Keratinocyte (primary cell): ENCODE results near the gene SOCS1. TPM values are rescaled to one million over a fixed set of nuclear protein-coding genes. Genes with fewer than 3 reads are reported as not detected.
"Not testable (repeated sequence)": the region's sequence is repeated elsewhere in the genome, so short reads cannot be mapped to it uniquely, and the experiment has no call there.

Source experiments
- DNase-seq: peaks from one replicate; pipeline ENCODE4 v3.0.0-alpha.2; 2011; ENCODE audit warnings: low read depth, missing footprints, low spot score
- FAIRE-seq: peaks from 2 replicates; lab custom pipeline; 2011; peaks lifted over from hg19 to GRCh38; lab: Jason Lieb, UNC
- H2AFZ ChIP-seq: 2 replicates; pipeline ENCODE4 v1.6.0; 2012; ENCODE audit warnings: low read length, control low read depth, inconsistent platforms; ENCODE audit not compliant: control insufficient read depth
- H3K27ac ChIP-seq: 2 replicates; pipeline ENCODE4 v1.5.1; 2011; ENCODE audit warnings: low read length; ENCODE audit not compliant: control insufficient read depth, insufficient read depth
- H3K27me3 ChIP-seq: 3 replicates; pipeline ENCODE4 v1.6.0; 2011; ENCODE audit warnings: low read length; ENCODE audit not compliant: control insufficient read depth, insufficient read depth; ENCODE audit errors: extremely low read depth
- H3K36me3 ChIP-seq, 2 experiments: 2 replicates in 1 of 2; 3 replicates in 1 of 2; pipeline ENCODE4 v1.5.1; 2011; ENCODE audit warnings: low read length in 2 of 2, mild to moderate bottlenecking in 1 of 2; ENCODE audit not compliant: control insufficient read depth in 2 of 2, insufficient read depth in 2 of 2; ENCODE audit errors: extremely low read depth in 1 of 2
- H3K4me1 ChIP-seq: 3 replicates; pipeline ENCODE4 v1.5.1; 2011; ENCODE audit warnings: low read length; ENCODE audit not compliant: control insufficient read depth, insufficient read depth; ENCODE audit errors: extremely low read depth
- H3K4me2 ChIP-seq: 3 replicates; pipeline ENCODE4 v1.6.0; 2011; ENCODE audit warnings: low read depth, low read length; ENCODE audit not compliant: control insufficient read depth, insufficient read depth; ENCODE audit errors: extremely low read depth
- H3K4me3 ChIP-seq, 3 experiments: fragments of 200-600 bp in 1 of 3; sonication (generic) in 1 of 3; 2 replicates in 2 of 3; 3 replicates in 1 of 3; pipeline ENCODE4 v1.5.1; 2011 to 2016; ENCODE audit warnings: low read length in 3 of 3, mild to moderate bottlenecking in 3 of 3, control low read depth in 2 of 3, inconsistent platforms in 1 of 3, low read depth in 1 of 3, mixed read lengths in 1 of 3, mixed run types in 1 of 3, moderate library complexity in 1 of 3; ENCODE audit not compliant: control insufficient read depth in 2 of 3, insufficient read depth in 2 of 3; ENCODE audit errors: extremely low read depth in 1 of 3
- H3K79me2 ChIP-seq: 2 replicates; pipeline ENCODE4 v1.6.0; 2012; ENCODE audit warnings: low read length; ENCODE audit not compliant: control insufficient read depth, insufficient read depth
- H3K9ac ChIP-seq: 3 replicates; pipeline ENCODE4 v1.6.0; 2011; ENCODE audit warnings: low read length; ENCODE audit not compliant: control insufficient read depth, insufficient read depth; ENCODE audit errors: extremely low read depth
- H3K9me1 ChIP-seq: 3 replicates; pipeline ENCODE4 v1.6.0; 2011; ENCODE audit warnings: low read length; ENCODE audit not compliant: control insufficient read depth, insufficient read depth; ENCODE audit errors: extremely low read depth
- H3K9me3 ChIP-seq: 2 replicates; pipeline ENCODE4 v1.5.1; 2012; ENCODE audit warnings: low read depth, low read length; ENCODE audit not compliant: control insufficient read depth
- H4K20me1 ChIP-seq: 3 replicates; pipeline ENCODE4 v1.6.0; 2011; ENCODE audit warnings: low read length; ENCODE audit not compliant: control insufficient read depth, insufficient read depth; ENCODE audit errors: extremely low read depth
- CTCF ChIP-seq, 3 experiments: IDR thresholded peaks in 1 of 3; conservative IDR thresholded peaks in 1 of 3; optimal IDR thresholded peaks in 1 of 3; 2 replicates in 2 of 3; 3 replicates in 1 of 3; pipeline versions ENCODE3 to v1.5.1; 2011; ENCODE audit warnings: low read length in 3 of 3, mild to moderate bottlenecking in 3 of 3, moderate library complexity in 2 of 3, control low read depth in 1 of 3, inconsistent platforms in 1 of 3; ENCODE audit not compliant: insufficient read depth in 2 of 3; ENCODE audit errors: extremely low read depth in 1 of 3
- EZH2 ChIP-seq: IDR thresholded peaks from one replicate; pipeline ENCODE4 v1.6.1; 2012; ENCODE audit warnings: inconsistent platforms, mild to moderate bottlenecking, low read length, moderate library complexity
- dilution Hi-C: fragments of 300-500 bp; cut with MboI; formaldehyde crosslinking; loops from one replicate; pipeline ENCODE4 v1.7.0; 2020; ENCODE audit warnings: low sequenced_read_pairs; ENCODE audit not compliant: extremely low pct_ligation_motif_present
- polyA plus RNA-seq, 5 experiments: library from polyadenylated mRNA; depleted of rRNA in 3 of 5; stranded (reverse) in 3 of 5; stranded (forward) in 1 of 5; unstranded in 1 of 5; fragments of >200 nt; gene quantifications; 1 replicate in 1 of 5; 2 replicates in 3 of 5; 3 replicates in 1 of 5; pipeline versions ENCODE4 v1.2.1 to v1.2.3, GENCODE V29; 2011 to 2012; ENCODE audit warnings: missing spikeins in 2 of 5, low read depth in 1 of 5, low replicate concordance in 1 of 5

SOCS1 gene
- polyA plus RNA-seq, 1 donor (not counting 4 experiments of a cell fraction or from before 2014, with no cell fraction given), result 0.98 TPM

- TF ChIP-seq EZH2, result no peak
- TF ChIP-seq CTCF (optimal IDR thresholded peaks at IDR 0.05 in 1 of 3, IDR thresholded peaks at IDR 0.05 in 1 of 3, conservative IDR thresholded peaks at IDR 0.05 in 1 of 3; ENCODE audit: extremely low read depth in 1 of 3, insufficient read depth in 2 of 3, low read length in 3 of 3), result no peak
- H4K20me1 ChIP-seq, result no peaks in the 10 kb centered on the region
- no peaks in the 10 kb centered on the region for H3K9me1 ChIP-seq
- H3K4me2 ChIP-seq, result no peak overlapping the region
- H2AFZ ChIP-seq, result no peak overlapping the region
- FAIRE-seq (no peak), DNase-seq (no peak)
- dilution Hi-C loops, result no loop called here
- H3K9ac ChIP-seq, result no peak overlapping the region
- H3K4me3 ChIP-seq, result no peak overlapping the region
- H3K9me3 ChIP-seq, result no peaks in the 10 kb centered on the region
- no peaks in the 10 kb centered on the region for H3K36me3 ChIP-seq
- no peak overlapping the region for H3K27ac ChIP-seq
- no peaks in the 10 kb centered on the region for H3K27me3 ChIP-seq
- H3K4me1 ChIP-seq, result peaks cover 14% of the 10 kb centered on the region
- no peaks in the 10 kb centered on the region for H3K79me2 ChIP-seq
Observed at GRCh38 chr16:11300560-11300892, 44.5 kb upstream of the SOCS1 start.

- Histone ChIP-seq H3K9ac (no peak overlapping the region), H4K20me1 (no peaks in the 10 kb centered on the region), H3K79me2 (no peaks in the 10 kb centered on the region), H3K4me2 (no peak overlapping the region), H3K9me3 (no peaks in the 10 kb centered on the region), H2AFZ (no peak overlapping the region), H3K27me3 (no peaks in the 10 kb centered on the region), H3K4me1 (peaks cover 14% of the 10 kb centered on the region), H3K9me1 (no peaks in the 10 kb centered on the region), H3K27ac (no peak overlapping the region), H3K4me3 (no peak overlapping the region), H3K36me3 (no peaks in the 10 kb centered on the region)
- FAIRE-seq (no peak), DNase-seq (no peak)
- dilution Hi-C loops, result no loop called here
- TF ChIP-seq EZH2 (no peak), CTCF (optimal IDR thresholded peaks at IDR 0.05 in 1 of 3, IDR thresholded peaks at IDR 0.05 in 1 of 3, conservative IDR thresholded peaks at IDR 0.05 in 1 of 3; ENCODE audit: extremely low read depth in 1 of 3, insufficient read depth in 2 of 3, low read length in 3 of 3) (no peak)
Observed at GRCh38 chr16:11299865-11300559, 44.0 kb upstream of the SOCS1 start.

GRCh38 chr16:11298950-11299547, 43.0 kb upstream of the SOCS1 start:
- H3K79me2 ChIP-seq, H3K9me3 ChIP-seq, dilution Hi-C loops, H4K20me1 ChIP-seq, H3K4me2 ChIP-seq, H3K9ac ChIP-seq, H3K9me1 ChIP-seq, H3K27me3 ChIP-seq, H3K36me3 ChIP-seq, DNase-seq, H2AFZ ChIP-seq, H3K27ac ChIP-seq, H3K4me3 ChIP-seq, FAIRE-seq: not testable (repeated sequence)
- peaks cover 14% of the 10 kb centered on the region for H3K4me1 ChIP-seq
